NCI-H2196 (cell line): ENCODE measurements around the gene PID1.

Experiments used
- DNase-seq: peaks from one replicate; lab custom pipeline; 2025; ENCODE audit not compliant: unreplicated experiment; lab: John Stamatoyannopoulos, UW

The PID1 gene

GRCh38 chr2:229173825-229174359 is 97.2 kb downstream of the PID1 start:
- no peak for DNase-seq

DNA sequence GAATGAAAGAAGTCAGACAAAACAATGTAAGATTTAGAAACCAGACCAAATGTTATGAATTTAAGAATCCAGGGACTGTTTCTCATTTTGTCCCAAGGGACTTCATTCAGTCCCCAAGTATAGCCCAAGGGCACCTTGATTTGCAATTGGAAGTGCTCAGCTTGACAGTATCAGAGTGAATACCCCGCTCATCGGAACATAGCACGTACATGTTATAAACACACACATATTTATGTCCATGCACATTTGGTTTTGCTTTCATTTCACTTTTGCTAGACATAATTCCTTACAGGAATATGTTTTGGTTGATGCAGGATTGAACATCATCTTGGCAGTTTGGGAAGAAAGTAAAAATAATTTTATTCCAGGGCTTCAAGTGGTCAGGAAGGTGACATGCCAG is 100.2 kb downstream of the PID1 start:
- no peak for DNase-seq

GRCh38 chr2:229170171-229170570 is 100.9 kb downstream of the PID1 start:
- DNase-seq: no peak

- DNase-seq: no peak
Measured at GRCh38 chr2:229169751-229170150, 101.3 kb downstream of the PID1 start.

DNA sequence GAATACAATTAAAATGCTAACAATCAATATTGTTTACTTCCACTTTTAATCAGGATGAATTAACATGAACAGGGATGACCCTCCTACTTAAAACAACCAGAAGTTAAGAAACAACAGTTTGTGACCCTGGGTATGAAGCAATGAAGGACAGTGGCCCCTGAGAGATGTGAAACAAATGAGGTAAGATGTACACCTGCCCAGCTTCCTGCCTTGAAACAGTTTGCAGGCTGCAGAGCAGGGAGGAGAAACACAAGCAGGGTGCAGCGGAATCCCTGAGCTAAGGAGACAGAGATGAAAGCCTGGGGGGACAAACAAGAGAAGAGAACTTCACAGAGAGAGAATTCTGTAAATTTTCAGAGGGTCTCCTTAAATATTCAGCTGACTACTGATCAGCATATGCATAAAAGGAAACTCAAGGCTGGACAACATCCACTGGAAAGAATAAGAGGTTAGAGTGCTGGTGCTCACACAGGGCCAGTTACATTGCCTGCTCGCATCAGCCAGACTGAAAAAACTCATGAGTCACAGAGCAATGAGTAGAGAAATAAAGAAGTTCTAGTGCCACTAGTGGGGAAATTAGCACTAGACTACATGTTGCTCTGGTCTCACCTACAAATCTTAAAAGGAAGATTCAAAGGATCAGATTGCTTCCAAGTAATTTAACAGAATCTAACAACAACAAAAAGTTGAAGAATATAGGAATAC is 106.4 kb downstream of the PID1 start:
- no peak for DNase-seq

DNA sequence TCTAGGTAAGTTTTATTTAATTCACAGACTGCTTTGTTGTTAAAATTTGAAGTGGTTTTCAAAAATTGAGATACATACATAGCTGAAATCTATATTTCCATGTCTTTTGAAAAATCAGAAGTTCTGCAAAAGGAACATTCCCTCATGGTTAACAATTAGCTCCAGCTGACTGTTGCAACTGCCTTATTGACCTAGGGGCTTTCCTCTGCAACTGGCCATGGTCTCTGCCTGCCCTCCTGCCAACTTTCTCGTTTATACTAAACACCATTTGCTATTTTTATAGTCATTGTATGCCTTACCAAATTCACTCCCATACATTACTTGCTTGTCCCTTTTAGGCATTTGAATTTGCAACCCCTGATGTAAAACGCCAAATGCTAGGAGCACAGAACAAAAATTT is 107.2 kb downstream of the PID1 start:
- no peak for DNase-seq

DNA sequence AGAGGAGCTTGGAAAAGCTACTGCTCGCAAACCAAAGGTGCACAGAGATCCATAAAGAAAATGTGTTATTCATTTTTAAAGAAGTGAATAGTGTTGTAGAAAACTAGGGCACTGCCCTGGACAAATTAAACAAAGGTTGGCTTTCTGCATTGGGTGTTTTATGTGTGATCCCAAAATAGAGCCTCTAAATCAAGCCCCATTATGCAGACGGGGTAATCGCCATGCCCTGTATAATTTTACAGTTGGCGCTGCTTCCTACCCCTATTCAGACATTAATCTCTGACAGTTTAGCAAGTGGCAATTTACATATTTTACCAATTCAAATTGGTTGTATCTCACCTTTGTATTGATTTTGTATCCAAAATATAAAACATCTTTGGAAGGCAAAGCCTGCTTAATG is 109.1 kb downstream of the PID1 start:
- DNase-seq: no peak

DNA sequence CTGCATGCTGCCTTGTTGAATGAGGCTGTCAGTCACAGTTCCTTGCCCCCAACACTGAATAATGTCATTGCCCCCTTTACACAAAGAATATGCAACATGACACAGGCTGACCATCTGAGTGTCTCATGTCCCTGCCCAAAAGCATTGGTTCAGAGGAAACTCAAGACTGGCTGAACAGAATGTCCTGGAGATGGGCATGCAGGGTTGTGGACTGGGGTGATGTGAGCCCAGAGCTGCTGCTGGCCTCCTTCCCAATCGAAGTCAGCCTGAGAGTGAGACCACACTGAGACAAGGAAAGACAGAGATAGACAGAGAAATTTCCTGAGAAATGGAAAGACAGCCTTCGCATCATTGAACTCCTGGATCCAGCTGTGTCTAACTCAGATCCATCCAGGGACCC is 110.1 kb downstream of the PID1 start:
- no peak for DNase-seq

DNA sequence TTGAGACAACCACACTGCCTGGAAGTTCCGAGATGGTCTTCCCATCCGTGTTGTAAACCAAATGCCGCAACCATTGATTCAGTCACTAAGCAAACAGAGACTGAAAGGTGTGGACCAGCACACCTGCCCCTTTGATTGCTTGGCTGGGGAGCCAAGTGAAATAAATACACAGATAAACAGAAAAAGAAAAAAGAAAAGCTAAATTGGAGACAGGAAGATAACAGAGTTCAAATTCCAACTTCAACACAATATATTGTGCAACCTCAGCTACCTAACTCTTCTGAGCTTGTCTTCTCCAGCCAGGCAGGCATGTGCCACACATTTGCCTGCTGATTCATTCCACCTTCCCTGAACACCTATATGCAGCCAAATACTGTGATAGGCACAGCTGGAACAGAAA is 110.9 kb downstream of the PID1 start:
- peak; percentile 29 for DNase-seq

DNA sequence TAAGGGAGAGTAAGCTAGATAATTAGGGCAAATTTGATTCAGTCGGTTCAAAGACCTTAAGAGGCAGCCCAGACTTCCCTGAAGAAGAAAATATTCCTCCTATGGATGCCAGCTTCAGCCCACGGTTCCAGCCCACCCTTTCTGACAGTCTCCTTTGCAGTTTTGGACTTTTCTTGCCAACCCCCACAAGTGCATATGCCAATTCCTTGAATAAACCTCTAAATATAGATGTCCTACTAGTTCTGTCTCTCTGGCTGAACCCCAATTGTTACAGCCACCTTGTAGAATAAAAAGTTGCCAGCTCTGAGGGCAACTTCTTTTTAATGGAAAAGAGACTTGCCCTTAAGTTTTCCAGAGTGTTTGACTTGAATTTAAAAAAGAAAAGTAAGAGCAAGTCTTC is 111.7 kb downstream of the PID1 start:
- no peak for DNase-seq

DNA sequence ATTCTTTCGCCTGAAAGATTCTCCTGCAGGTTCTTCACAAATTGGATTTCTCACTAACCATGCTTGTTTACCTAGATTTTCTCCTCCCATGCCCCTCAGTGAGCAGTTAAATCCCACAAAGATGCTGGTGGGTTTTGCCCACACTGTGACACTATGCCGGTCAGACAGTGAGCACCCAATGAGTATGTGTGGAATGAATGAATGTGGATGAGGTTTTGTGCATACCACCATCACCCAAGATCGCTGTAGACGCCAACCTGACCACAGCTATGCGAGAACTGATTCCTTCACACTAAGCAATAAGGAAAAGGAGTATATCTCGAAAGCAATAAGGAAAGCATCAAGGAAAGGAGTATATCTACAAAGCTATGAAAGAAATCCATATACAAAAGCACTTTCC is 116.7 kb downstream of the PID1 start:
- no peak for DNase-seq

DNA sequence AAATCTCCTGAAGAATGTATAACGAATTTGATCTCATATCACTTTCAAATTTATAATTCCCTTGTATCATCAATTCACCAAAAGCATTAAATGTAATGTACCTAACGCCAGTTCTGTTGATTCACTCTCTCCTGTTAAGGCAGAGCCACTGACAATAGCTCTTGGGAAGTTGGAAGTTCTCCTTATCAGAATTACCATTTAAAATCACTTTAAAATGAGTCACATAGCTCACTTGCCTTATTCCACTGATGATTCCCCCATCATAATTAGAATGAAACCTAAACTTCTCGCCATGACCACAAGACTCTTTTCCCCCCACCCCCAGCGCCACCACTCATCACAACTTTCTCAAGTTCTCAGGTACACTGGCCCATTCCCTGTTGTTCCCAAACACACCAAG is 117.1 kb downstream of the PID1 start:
- DNase-seq: no peak

DNA sequence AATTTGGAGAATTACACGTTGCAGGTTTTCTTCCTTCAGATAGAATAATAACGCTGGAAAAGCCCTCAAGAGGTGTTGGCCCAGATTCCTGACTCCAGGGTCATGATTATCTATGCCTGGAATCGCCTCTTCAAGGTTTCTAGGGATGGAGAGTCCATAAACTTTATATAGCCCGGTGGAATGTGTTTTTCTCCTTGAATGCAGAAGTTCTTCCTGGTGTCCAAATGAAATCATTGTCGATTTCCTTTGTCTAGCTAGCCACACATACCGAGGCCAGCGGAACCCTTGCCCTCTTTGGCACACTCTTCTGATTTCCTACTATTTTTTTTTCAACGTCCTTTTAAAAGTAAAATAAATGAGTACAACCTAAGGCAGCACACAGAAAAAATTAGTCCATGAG is 117.8 kb downstream of the PID1 start:
- DNase-seq: no peak

DNA sequence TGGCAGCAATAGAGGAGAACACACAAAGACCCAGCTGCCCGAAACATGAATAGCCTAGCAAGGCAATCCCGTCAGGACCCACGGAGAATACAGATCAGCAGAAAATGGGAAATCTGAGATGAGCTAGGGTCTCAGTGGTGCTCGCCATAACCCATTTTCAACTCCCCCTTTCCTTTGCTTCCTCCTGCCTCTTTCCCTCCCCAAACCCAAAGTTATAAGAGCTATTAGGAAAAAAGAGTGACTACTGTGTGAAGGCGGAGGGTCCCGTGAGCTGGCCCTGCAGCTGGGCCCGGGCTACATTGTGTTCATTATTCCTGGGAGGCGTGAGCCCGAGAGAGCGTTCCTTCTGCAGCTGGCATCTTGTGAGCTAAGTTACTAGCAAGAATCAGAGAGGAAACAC is 118.4 kb downstream of the PID1 start:
- no peak for DNase-seq

- DNase-seq: no peak
Measured at GRCh38 chr2:229150317-229150716, 120.8 kb downstream of the PID1 start.

DNA sequence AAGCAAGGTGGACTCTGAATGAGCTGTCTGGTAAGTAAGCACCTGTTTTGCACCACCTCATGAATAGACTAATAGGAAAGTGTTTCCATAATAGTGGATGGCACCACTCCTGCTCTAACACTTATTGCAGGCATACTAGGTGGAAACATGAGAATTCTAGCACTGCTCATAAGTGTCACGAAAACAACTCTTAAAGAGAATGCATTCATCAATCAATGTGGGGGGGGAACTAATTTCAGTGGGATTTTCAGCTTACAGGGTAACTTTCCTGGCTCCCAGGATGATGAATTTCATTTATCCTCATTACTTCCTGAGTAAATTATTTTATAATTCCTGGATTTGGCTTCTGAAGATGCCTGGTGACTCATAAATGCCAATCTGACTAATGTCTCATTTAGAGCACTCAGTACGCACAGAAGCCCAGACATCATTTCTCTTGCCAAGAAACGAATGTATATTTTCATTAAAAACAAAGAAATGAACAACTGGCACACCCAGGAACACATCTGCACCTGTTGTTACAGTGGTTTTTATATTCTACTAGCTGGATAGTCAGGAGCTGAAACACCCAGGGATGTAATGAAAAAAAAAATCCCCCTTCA is 129.6 kb downstream of the PID1 start:
- no peak for DNase-seq

- DNase-seq: no peak
Measured at GRCh38 chr2:229137639-229138038, 133.4 kb downstream of the PID1 start.

DNA sequence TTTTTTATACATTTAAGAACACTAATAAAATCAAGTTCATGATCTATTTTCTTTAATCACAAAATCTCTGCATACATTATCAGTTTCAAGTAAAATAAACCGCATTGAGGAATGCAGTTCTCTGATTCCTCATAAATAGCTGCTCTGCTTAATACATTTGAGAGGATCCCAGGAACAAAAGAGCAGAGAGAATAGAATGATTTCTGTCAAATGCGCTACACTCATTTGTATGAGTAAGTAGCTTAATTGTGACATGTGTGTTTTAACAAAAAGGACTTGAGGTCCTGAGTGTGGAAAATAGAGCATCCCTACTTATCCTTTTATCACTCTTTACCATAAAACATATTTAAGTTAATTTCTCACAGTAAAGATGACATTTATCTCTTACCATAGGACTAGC is 134.0 kb downstream of the PID1 start:
- no peak for DNase-seq

DNA sequence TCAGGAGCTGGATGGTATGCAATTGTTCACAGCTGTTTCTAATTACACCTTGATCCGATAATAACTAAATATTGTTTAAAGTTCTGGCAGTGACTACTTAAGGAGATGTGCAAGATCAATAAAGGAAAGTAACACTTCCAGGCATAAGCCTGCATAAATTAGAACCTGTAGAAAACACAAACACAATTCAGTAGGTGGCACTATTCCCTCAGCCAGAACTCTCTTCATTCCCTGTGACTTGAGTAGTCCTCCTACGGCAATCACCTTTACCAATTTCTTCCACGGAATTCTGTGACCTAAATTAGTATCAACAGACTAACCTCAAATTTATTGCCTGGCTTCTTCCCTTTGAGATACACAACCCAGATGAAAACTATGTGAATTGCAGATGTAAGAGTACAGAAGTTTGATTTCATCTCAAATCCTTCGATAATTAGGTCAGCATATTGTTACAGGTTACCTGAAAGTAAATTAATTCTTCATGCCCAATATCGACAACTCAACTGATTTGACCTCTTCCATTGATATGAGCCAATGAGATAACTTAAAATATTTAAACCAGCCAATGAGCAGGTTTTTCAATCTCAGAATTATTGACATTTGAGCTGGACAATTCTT is 137.8 kb downstream of the PID1 start:
- DNase-seq: peak; percentile 43

- no peak for DNase-seq
Measured at GRCh38 chr2:229132236-229132635, 138.9 kb downstream of the PID1 start.

- DNase-seq: no peak
Measured at GRCh38 chr2:229130522-229130921, 140.6 kb downstream of the PID1 start.

- no peak for DNase-seq
Measured at GRCh38 chr2:229129738-229130371, 141.2 kb downstream of the PID1 start.
